Adrenal gland (tissue), 12 donors: ENCODE measurements around the gene ZNF143. TPM values are rescaled to one million over a fixed set of nuclear protein-coding genes. Genes with fewer than 3 reads are reported as not detected.
A peak's percentile ranks its signal among the peaks of the same experiment; 100 is the strongest.

Experiments used
- DNase-seq, 7 donors: peaks; one replicate each; pipeline ENCODE4 v3.0.0-alpha.2; 2019 to 2020
- H3K27ac ChIP-seq, 5 donors: fragments of 200-600 bp; sonication (generic) in 4 of 5; 1 replicate in 3 of 5; 2 replicates in 2 of 5; pipeline versions ENCODE4 v1.5.1 to v1.8.0; 2016 to 2020; ENCODE audit warnings: mild to moderate bottlenecking in 1 of 5
- H3K27me3 ChIP-seq: fragments of 200-600 bp; 2 replicates; pipeline ENCODE4 v1.8.0; 2021
- H3K36me3 ChIP-seq, 2 donors: fragments of 200-600 bp; replicated peaks in 1 of 2; 1 replicate in 1 of 2; 2 replicates in 1 of 2; pipeline versions ENCODE4 v1.5.1 to v1.8.0; 2018 to 2022
- H3K4me1 ChIP-seq, 2 donors: fragments of 200-600 bp; replicated peaks in 1 of 2; 1 replicate in 1 of 2; 2 replicates in 1 of 2; pipeline versions ENCODE4 v1.5.1 to v1.8.0; 2018 to 2021
- H3K4me3 ChIP-seq, 4 donors: fragments of 200-600 bp; sonication (generic) in 3 of 4; one replicate each; pipeline ENCODE4 v1.5.1; 2016 to 2018
- H3K9me3 ChIP-seq, 3 donors: fragments of 200-600 bp; sonication (generic) in 1 of 3; replicated peaks in 1 of 3; 1 replicate in 2 of 3; 2 replicates in 1 of 3; pipeline versions ENCODE4 v1.5.1 to v1.8.0; 2016 to 2021
- CTCF ChIP-seq, 6 experiments: fragments of 450-650 bp in 4 of 6; fragments of 200-600 bp in 2 of 6; sonication (generic) in 1 of 6; IDR thresholded peaks; 1 replicate in 5 of 6; 2 replicates in 1 of 6; pipeline versions ENCODE4 v1.5.1 to v1.8.0; 2016 to 2021; ENCODE audit warnings: antibody characterized with exemption in 6 of 6, mild to moderate bottlenecking in 2 of 6, moderate library complexity in 1 of 6
- POLR2A ChIP-seq, 2 donors: fragments of 450-650 bp; IDR thresholded peaks; one replicate each; pipeline ENCODE4 v1.6.1; 2017; ENCODE audit warnings: antibody characterized with exemption in 2 of 2, mild to moderate bottlenecking in 2 of 2, moderate library complexity in 1 of 2
- WGBS, 4 donors: extraction: QIAGEN DNeasy Blood & Tissue Kit in 2 of 4; methylation state at CpG; one replicate each; pipeline versions ENCODE4 v1.1.5 to v1.1.7; 2013 to 2017; 5-methylcytosine and 5-hydroxymethylcytosine counted together
- intact Hi-C, 2 donors: fragments of 100-400 bp; cut with DNase I; formaldehyde crosslinking; loops; one replicate each; pipeline versions ENCODE4 v1.14.1 to v1.15.0; 2022 to 2023
- polyA plus RNA-seq, 3 donors: library from polyadenylated mRNA; stranded (reverse); fragments of 200-250 nt in 2 of 3; fragments of 350-450 nt in 1 of 3; fragmentation: Illumina TruSeq in 1 of 3; extraction: RNeasy Lipid Tissue Mini Kit (QIAGEN cat#74804) in 1 of 3; gene quantifications; one replicate each; pipeline ENCODE4 v1.2.3, GENCODE V29; 2013 to 2014
- total RNA-seq, 9 donors: library from RNA; depleted of rRNA in 4 of 9; stranded (reverse); fragments of >200 nt in 4 of 9; fragments of 120-200 nt in 1 of 9; fragmentation: NEBNext Ultra II Directional in 1 of 9; extraction: Animal tissue kit (Norgen Biotek cat#: 25700) in 1 of 9; gene quantifications; one replicate each; pipeline versions ENCODE4 v1.1.0 to v1.2.4, GENCODE V29; 2013 to 2023
- donor health status: healthy with polysubstance abuse.
- donor health status: Bipolar disorder and iron deficiency.
- donor health status: DM: yes; HTN: yes; CAD: no.
- donor health status: DM: no; HTN: no; CAD: no.
- donor health status: DM: no; HTN: no; CAD: no.
- donor health status: DM: yes; HTN: yes; CAD: no.

The ZNF143 gene
- total and polyA plus RNA-seq, 12 donors: 6.8 to 29.8 (median 17.1) TPM

DNA sequence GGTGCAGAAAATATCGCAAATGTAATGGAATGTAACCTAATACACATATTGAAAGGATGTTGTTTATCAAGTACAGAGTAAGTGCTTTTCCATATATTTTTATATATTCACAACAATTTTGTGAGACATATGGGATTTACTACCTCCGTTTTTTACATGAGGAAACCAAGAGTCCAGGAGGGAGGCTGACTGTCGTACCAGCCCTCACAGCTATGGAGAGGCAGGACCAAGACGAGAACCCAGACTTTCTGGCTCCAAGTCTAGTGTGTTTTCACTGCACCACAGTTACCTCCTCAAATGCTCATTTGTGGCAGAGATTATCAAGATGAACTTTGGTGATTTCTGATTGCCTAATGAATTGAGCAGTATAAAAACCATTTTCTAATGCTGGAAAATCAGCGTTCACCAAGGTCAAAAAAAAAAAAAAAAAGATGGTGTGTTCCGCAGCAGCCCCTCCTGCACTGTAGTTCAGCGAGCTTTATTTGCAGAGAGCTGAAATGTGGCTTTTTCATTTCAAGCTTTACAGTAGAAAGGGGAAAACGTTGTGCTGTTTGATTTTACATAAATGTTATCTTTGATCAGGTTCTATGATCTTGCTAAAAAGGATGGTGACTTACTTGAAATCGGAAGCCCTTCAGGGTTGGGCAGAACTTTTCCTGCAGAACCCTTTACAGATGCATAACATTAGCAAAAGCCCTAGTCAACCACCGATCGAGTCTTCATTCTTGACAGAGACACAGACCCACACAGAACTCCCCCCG is 67.9 kb downstream of the ZNF143 start:
- Histone ChIP-seq H3K27ac (peak overlapping the region in 2 of 5 donors; percentile 4 to 27), H3K4me1 (peaks cover 21 to 33% of the 10 kb centered on the region in 2 donors), H3K27me3 (no peaks in the 10 kb centered on the region), H3K9me3 (no peaks in the 10 kb centered on the region), H3K4me3 (no peak overlapping the region), H3K36me3 (peaks cover 0 to 8% of the 10 kb centered on the region in 2 donors)
- intact Hi-C loops: loop anchor here in 1 of 2 donors (10.0 kb wide), 1 partner anchor 46 kb away; the partner anchor contains the start of gene WEE1
- DNase-seq: no peak
- 56 to 66% (median 62%) methylated on average over 12 of the region's 12 CpGs for WGBS, 4 donors
- TF ChIP-seq POLR2A (IDR thresholded peaks at IDR 0.05) (no peak), CTCF (IDR thresholded peaks at IDR 0.05) (no peak)

GRCh38 chr11:9529334-9529650 is 68.5 kb downstream of the ZNF143 start:
- peak in 3 of 7 donors; percentile 33 to 35 (median 33) for DNase-seq
- H3K4me1 ChIP-seq: peaks cover 21 to 33% of the 10 kb centered on the region in 2 donors
- no peaks in the 10 kb centered on the region for H3K27me3 ChIP-seq

GRCh38 chr11:9530020-9530621 is 69.3 kb downstream of the ZNF143 start:
- TF ChIP-seq CTCF (IDR thresholded peaks at IDR 0.05) (no peak), POLR2A (IDR thresholded peaks at IDR 0.05) (no peak)
- WGBS, 4 donors: 82 to 87% (median 85%) methylated on average over 9 of the region's 9 CpGs
- Histone ChIP-seq H3K4me3 (no peak overlapping the region), H3K27ac (peak overlapping the region in 1 of 5 donors; percentile 4), H3K9me3 (no peaks in the 10 kb centered on the region), H3K36me3 (peaks cover 0 to 7% of the 10 kb centered on the region in 2 donors), H3K4me1 (peaks cover 21 to 33% of the 10 kb centered on the region in 2 donors), H3K27me3 (no peaks in the 10 kb centered on the region)
- no peak for DNase-seq
- intact Hi-C loops: loop anchor here (10.0 kb wide), 2 partner anchors 85 to 215 kb away; no protein-coding TSS in a partner anchor

More at GRCh38 chr11:9529334-9529650, 68.5 kb downstream of the ZNF143 start:
- 44 to 74% (median 68%) methylated on average over 1 to 3 of the region's 3 CpGs for WGBS, 4 donors
- peak overlapping the region in 2 of 5 donors; percentile 4 to 27 for H3K27ac ChIP-seq
- no peak overlapping the region for H3K4me3 ChIP-seq
- H3K9me3 ChIP-seq: no peaks in the 10 kb centered on the region
- TF ChIP-seq POLR2A (IDR thresholded peaks at IDR 0.05) (no peak), CTCF (IDR thresholded peaks at IDR 0.05) (no peak)
- intact Hi-C loops: loop anchor here in 1 of 2 donors (10.0 kb wide), 1 partner anchor 46 kb away; the partner anchor contains the start of gene WEE1
- peaks cover 0 to 8% of the 10 kb centered on the region in 2 donors for H3K36me3 ChIP-seq

- WGBS, 4 donors: 94 to 98% (median 96%) methylated on average over 7 to 8 of the region's 8 CpGs
- Histone ChIP-seq H3K27me3 (no peaks in the 10 kb centered on the region), H3K36me3 (no peaks in the 10 kb centered on the region), H3K9me3 (no peaks in the 10 kb centered on the region), H3K4me1 (peaks cover 21 to 33% of the 10 kb centered on the region in 2 donors), H3K4me3 (no peak overlapping the region), H3K27ac (no peak overlapping the region)
- TF ChIP-seq POLR2A (IDR thresholded peaks at IDR 0.05): no peak
- no peak for TF ChIP-seq CTCF (IDR thresholded peaks at IDR 0.05)
- intact Hi-C loops: loop anchor here (10.0 kb wide), 2 partner anchors 84 to 214 kb away; no protein-coding TSS in a partner anchor
- DNase-seq: no peak
Measured at GRCh38 chr11:9530901-9531625, 70.3 kb downstream of the ZNF143 start.
